HG03520 (cell line): ENCODE measurements around the gene NHS.
A peak's percentile ranks its signal among the peaks of the same experiment; 100 is the strongest.
"Not testable (repeated sequence)": the region's sequence is repeated elsewhere in the genome, so short reads cannot be mapped to it uniquely, and the experiment has no call there.

Experiments used
- ATAC-seq: cut with Tn5 transposase; IDR thresholded peaks from one replicate; pipeline ENCODE4 v1.9.1; 2021; ENCODE audit warnings: mild to moderate bottlenecking, moderate library complexity; ENCODE audit not compliant: unreplicated experiment

NHS gene

DNA sequence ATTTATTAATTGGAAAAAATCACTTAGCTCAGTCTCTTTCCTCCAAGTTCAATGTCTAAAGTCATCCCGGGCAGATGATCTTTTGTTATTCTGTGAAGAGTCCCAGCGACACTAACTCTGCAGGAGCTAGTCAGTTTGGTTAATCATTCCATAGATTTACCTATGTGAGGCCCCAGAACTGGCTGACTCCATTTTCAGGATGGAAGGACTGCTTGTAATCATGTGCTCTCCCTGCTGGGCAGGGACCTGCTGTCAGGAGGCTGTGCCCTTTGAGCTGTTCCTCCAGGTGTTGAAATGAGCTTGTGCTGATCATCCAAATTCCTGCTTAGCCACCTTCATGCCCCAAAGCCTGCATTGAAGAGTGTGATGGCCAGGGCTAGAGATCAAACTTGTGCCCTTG is 169.8 kb downstream of the NHS start:
- no peak for ATAC-seq

- ATAC-seq = no peak
Measured at GRCh38 chrX:17546356-17546755, 171.4 kb downstream of the NHS start.

- ATAC-seq = peak; percentile 60
Measured at GRCh38 chrX:17547658-17548057, 172.7 kb downstream of the NHS start.

DNA sequence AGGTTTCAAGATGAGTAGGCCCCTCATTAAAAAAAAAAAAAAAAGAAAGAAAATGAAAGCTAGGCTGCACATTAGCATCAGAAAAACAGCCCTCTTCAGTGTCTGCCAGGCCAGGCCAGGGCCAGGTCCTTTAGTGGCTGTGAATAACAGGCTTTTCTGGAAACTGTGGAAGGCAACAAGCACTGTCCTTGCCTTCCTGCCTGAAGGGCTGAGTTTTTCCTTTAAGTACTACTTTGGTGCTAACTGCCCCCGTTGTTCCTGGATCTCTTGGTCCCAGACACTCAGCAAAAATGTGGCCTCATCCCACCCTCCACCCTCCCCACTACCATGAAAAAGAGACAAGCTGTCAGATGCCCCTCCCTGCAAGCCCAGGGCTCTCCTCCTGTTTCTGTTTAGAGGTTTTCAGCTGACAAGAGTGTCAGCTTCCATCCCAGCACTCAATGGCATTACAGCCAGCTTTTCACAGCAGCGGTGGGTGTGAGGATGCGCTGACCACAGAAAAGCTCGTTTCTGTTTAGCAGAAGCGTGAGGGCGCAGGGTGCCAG is 174.2 kb downstream of the NHS start:
- no peak for ATAC-seq

DNA sequence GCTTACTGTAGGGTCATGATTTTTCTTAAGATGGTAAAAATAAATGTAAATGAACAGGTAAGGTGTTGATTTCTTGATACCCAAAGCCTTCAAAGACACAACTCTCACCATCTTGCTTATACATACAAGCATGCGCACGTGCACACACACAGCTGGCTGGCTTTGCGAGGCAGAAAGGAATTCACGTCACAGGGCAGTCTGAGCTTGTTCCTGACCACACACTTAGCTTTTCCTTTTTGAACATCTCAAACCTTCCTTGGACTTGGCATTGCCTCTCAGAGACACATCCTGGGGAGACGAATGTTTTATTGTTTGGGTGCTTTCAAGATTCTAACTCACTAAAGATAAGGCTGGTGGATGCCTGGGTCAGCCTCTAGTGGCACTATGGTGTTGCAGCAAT is 175.0 kb downstream of the NHS start:
- no peak for ATAC-seq

GRCh38 chrX:17552044-17552650 is 177.1 kb downstream of the NHS start:
- no peak for ATAC-seq

DNA sequence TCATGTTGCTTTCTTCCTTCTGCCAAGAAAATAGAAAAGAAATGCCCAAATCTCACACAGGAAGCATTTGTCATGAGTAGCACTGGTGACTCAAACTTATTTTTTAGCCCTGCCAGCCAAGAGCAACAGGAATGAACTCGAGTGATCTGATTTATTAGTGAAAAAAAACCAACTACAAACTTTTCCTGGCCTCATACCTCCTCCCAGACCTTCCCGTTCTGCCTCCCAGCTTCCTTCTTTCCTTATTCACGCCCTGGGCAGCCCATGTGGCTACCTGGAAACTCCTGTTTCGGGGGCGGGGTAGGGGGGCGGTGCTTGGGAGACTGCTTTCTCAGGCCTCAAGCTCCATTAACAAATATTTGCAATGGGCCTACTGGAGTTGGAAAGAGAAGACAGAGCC is 178.5 kb downstream of the NHS start:
- no peak for ATAC-seq

- ATAC-seq = no peak
Measured at GRCh38 chrX:17553961-17554482, 179.0 kb downstream of the NHS start.

DNA sequence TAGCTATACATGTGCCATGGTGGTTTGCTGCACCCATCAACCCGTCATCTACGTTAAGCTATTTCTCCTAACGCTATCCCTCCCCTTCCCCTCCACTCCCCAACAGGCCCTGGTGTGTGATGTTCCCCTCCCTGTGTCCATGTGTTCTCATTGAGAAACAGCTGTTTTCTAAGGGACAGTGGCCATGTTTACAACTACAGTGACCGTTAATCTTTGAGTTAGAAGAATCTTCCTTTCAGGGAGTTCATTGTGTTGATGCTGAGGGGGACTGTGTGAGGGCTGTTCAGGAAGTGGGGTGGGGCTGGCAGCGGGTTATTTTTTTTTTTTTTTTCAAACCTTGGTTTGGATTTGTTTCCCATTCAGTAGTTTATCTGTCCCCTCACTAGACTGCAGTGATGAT is 179.9 kb downstream of the NHS start:
- ATAC-seq = no peak

- no peak for ATAC-seq
Measured at GRCh38 chrX:17555846-17556245, 180.8 kb downstream of the NHS start.

GRCh38 chrX:17559728-17560379 is 184.9 kb downstream of the NHS start:
- ATAC-seq = no peak

GRCh38 chrX:17560385-17560784 is 185.4 kb downstream of the NHS start:
- no peak for ATAC-seq

GRCh38 chrX:17563076-17563475 is 188.1 kb downstream of the NHS start:
- ATAC-seq = no peak

DNA sequence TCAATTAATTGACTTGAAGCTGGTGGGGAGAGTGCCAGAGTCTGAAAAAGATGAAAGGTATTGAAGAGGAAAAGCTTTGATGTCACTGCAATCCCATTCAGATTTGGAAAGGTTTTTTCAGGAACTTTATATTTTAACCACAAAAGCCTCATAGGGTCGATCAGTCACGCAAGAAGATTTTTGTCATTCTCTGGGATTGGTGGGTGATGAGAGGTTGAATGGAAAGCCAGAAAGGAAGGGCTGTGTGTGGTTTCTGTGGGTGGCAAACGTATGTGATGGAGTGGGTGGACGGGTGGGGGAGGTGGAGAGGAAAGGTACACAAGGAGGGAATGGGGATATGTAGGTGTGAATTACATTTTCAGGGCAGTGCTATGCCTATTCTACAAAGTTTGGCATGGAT is 188.5 kb downstream of the NHS start:
- no peak for ATAC-seq

GRCh38 chrX:17564689-17565409 is 189.8 kb downstream of the NHS start:
- ATAC-seq = no peak

GRCh38 chrX:17566740-17567139 is 191.7 kb downstream of the NHS start:
- ATAC-seq = no peak

DNA sequence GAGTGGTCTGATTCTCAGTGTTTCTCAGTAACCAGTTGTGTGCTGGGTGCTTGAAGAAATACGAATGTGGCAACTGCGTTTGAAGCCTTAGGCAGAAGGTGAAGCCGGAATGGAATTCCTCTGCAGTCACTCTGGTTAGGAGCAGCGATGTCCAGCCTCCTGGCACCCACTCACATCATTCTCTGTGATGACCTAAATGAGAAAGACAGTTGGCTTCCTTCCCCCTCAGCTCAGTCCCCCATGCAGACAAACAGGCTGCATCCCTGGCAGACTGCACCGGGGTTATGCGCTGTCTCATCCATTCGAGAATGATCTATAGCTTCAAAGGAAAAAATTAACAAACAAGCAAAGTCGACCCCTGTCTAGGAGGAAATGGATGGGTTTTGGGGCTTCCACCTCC is 192.2 kb downstream of the NHS start:
- no peak for ATAC-seq

- ATAC-seq = no peak
Measured at GRCh38 chrX:17567821-17568220, 192.8 kb downstream of the NHS start.

DNA sequence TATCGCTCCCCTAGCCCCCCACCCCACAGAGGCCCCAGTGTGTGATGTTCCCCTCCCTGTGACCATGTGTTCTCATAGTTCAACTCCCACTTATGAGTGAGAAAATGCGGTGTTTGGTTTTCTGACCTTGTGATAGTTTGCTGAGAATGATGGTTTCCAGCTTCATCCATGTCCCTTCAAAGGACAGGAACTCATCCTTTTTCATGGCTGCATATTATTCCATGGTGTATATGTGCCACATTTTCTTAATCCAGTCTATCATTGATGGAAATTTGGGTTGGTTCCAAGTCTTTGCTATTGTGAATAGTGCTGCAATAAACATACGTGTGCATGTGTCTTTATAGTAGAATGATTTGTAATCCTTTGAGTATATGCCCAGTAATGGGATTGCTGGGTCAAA is 193.8 kb downstream of the NHS start:
- ATAC-seq = not testable (repeated sequence)

- no peak for ATAC-seq
Measured at GRCh38 chrX:17579026-17579425, 204.0 kb downstream of the NHS start.

- ATAC-seq = no peak
Measured at GRCh38 chrX:17580539-17581152, 205.6 kb downstream of the NHS start.
